Activated CD8-positive, alpha-beta memory T cell treated with anti-CD3 and anti-CD28 coated beads for 36 hours (primary cell): ENCODE results near the gene PISD. TPM values are rescaled to one million over a fixed set of nuclear protein-coding genes. Genes with fewer than 3 reads are reported as not detected.

Source experiments
- CTCF ChIA-PET: fragments of 350-600 bp; sonication (Branson Sonifier 250); formaldehyde crosslinking; loops from one replicate; lab custom pipeline; 2021; ENCODE audit warnings: antibody characterized with exemption; lab: Charles Lee
- POLR2A ChIA-PET: fragments of 350-600 bp; sonication (Branson Sonifier 250); formaldehyde crosslinking; loops from one replicate; lab custom pipeline; 2021; ENCODE audit warnings: antibody characterized with exemption; lab: Charles Lee
- total RNA-seq, 2 experiments: library from RNA; stranded (reverse); gene quantifications; one replicate each; pipeline ENCODE4 v1.2.3, GENCODE V29; 2021

Gene PISD
- total RNA-seq, 2 experiments from 2014 or later, result 53.1 to 53.9 TPM

DNA sequence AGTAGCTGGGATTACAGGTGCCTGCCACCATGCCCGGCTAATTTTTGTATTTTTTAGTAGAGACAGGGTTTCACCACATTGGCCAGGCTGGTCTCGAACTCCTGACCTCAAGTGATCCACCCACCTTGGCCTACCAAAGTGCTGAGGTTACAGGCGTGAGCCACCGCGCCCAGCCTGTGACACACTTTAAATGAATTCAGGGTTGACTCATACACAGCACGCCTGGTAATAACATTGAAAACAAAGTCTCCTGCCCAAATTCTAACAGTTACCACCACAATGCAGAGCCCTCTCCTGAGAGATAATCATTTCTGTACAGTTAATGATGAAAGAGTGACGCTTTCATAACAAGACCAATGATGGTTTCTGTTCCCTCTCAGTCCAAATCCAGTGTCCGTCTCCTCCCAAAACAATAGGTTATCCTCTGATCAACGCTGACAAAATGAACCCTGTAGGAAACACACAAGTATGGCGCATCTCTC lies 1.1 kb downstream of the PISD start:
- POLR2A ChIA-PET, result interaction anchor here (0.6 to 2.1 kb wide), 5 partner anchors 15 to 314 kb away, joined by 5 to 7 read pairs (median 7); partner anchors contain the start of gene PATZ1
- CTCF ChIA-PET, result interaction anchor here (1.0 to 2.6 kb wide), 2 partner anchors 31 to 310 kb away, joined by 3 to 11 read pairs; no protein-coding TSS in a partner anchor

DNA sequence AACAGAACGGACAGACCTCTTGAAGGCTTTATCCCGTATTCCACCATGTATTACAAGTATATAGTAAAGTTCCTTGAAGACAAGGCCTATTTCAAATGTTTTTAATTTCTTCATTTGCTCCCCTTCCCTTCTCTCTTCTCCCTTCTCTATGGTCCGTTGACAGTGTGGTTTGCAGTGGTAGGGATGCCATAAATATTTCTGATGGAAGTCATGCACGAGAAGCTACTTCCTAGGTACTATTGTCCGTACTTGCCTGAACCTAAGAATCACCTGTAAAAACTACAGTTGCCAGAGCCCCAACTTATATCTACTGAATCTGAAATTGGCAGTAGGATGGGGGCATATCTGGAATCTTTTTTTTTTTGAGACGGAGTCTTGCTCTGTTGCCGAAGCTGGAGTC lies 2.8 kb downstream of the PISD start:
- POLR2A ChIA-PET, result no interaction called here

DNA sequence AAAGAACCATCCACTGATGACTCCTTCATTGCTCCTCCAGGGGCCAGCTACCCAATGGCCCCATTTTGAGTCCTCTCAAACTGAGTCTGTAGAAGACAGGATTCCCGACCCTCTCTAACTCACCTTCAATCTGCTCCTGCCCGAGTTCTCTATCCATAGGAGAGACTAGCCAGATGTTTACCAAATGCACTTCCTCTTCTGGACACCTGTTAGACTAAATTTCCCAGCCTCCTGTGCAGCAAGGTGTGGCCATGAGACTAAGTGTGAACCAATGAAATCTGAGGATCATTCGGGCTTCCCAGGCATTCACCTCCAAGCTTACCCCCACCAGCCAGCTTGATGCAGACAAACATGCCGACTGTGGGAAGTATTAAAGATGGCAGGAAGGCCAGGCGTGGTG lies 7.6 kb downstream of the PISD start:
- ChIA-PET CTCF (interaction anchor here (0.6 kb wide), 1 partner anchor 14 kb away, joined by 3 read pairs; no protein-coding TSS in a partner anchor), POLR2A (interaction anchor here (0.5 kb wide), 1 partner anchor 108 kb away, joined by 8 read pairs; no protein-coding TSS in a partner anchor)

More for the DNA sequence above, 2.8 kb downstream of the PISD start:
- CTCF ChIA-PET, result no interaction called here

DNA sequence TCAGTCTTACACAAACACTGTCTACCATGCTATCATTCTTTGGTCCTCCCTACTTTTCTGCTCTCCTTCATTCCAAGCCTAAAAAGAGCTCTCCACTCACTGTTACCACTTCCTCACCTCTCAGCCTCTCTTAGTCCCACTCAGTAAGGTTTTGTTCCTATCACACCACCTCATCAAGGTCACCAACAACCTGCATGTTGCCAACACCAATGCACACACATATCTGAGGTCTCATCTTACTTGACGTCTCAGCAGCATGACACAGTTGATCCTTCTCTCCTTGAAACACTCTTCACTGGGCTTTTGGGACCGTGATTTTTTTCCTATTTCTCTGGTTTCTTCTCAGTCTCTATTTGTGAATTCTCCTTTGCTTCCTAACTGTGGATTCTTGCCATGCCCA lies 8.1 kb downstream of the PISD start:
- ChIA-PET CTCF (interaction anchor here (0.6 kb wide), 1 partner anchor 14 kb away, joined by 3 read pairs; no protein-coding TSS in a partner anchor), POLR2A (no interaction called here)

DNA sequence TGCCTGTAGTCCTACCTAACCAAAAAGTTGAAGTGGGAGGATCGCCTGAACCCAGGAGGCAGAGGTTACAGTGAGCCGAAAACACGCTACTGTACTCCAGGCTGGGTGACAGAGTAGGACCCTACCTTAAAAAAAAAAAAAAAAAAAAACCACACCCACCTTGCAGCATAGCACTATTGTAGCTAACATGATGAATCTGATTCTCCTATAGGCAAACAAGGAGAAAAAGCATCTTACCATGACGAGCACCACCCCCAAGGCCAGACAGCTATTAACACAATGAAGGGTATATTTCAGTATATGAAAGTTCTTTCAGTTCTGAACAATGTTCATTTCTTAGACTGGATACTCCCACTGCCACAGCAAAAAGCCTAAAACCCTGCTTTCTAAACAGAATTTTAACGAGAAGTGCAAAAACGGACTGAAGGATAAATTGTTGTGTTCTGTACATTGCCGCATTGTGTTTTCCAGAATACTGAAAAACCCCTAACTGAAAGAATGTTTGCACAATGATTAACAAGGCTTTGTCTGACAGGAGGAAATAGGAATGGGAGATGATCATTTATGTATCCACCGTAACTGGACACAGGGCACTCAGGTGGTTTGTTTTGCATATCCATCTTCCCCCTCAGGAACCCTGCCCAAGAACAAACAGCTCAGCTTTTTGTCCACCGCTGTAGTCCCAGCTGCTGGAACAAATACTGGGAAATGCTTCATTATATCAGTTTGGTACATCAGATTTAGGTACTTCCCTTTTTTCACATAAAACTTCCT lies 8.9 kb downstream of the PISD start:
- ChIA-PET POLR2A (no interaction called here), CTCF (no interaction called here)

DNA sequence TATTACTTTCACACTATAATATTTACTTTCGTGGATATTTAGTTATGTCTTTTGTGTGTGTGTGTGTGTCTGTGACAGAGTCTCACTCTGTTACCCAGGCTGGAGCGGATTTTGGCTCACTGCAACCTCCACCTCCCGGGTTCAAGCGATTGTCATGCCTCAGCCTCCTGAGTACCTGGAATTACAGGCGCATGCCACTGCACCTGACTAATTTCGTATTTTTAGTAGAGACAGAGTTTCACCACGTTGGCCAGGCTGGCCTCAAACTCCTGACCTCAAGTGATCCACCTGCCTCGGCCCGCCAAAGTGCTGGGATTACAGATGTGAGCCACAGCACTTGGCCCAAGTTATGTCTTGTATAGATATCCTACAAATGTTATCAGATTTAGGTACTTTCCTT lies 9.9 kb downstream of the PISD start:
- POLR2A ChIA-PET, result no interaction called here
- CTCF ChIA-PET, result no interaction called here

DNA sequence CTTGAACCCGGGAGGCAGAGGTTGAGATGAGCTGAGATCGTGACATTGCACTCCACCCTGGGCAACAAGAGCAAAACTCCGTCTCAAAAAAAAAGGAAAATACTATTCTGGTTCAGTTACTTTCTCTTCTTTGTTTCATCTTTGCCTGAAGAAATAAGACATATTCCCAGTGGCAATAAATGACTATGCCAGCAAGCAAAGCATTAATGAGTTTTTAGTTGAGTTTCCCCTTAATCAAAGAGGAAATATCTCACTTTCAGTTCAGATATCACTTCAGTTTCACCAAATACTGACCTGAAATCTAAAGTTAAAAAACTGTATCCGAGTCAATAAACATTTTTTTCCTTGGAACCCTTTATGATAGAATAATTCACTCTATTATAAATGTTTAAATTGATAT lies 10.4 kb downstream of the PISD start:
- ChIA-PET POLR2A (no interaction called here), CTCF (no interaction called here)

DNA sequence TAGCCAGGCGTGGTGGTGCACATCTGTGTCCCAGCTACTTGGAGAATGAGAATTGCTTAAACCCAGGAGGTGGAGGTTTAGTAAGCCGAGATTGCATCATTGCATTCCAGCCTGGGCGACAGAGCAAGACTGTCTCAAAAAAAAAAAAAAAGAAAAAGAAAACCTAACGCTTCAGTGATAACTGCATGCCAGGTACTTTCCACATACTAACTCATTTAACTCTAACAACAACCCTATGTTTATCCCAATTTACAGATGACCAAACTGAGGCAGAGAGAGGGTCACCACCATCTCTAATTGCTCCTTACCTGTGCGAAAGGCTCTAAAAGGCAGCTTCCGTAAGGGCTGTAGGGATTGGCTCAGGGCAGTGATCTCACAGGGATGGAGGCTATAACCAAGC lies 11.6 kb downstream of the PISD start:
- CTCF ChIA-PET, result no interaction called here
- POLR2A ChIA-PET, result no interaction called here

DNA sequence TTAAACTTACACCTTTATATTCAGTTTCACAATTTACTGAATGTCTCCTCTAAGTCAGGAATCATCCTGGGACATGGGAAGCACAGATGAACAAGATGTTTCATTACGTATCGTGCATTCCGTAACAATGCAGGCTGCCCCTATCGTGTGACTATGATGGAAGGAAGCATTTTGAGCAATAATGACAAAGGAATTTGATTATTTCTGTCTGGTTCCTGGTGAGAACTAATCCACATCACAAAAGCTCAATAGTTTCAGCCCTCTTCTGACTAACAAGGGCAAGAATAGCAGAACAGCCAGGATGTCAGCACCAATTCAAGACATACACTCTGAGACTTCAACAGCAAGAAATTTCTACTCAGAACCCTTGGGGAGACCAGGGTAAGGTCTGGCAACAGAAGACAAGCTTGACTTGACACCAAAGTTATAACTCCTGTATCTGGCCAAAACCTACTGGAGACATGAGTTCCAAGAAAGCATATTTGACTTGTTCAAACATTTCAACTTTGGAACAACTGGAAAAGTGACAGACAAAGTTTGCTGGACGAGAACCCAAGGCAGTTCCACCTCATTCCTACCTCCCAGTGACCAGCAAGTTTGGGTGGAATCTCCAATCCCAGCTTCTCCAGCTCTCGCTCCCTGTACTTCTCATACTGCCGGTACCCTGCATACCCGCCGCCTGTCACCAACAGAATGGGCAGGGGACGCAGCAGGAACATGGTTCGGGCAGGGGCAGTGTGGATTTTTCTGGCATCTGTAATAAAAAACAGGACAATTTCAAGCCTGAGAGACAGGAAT lies 14.3 kb downstream of the PISD start:
- ChIA-PET CTCF (no interaction called here), POLR2A (interaction anchor here (0.7 kb wide), 1 partner anchor 13 kb away, joined by 4 read pairs; no protein-coding TSS in a partner anchor)

DNA sequence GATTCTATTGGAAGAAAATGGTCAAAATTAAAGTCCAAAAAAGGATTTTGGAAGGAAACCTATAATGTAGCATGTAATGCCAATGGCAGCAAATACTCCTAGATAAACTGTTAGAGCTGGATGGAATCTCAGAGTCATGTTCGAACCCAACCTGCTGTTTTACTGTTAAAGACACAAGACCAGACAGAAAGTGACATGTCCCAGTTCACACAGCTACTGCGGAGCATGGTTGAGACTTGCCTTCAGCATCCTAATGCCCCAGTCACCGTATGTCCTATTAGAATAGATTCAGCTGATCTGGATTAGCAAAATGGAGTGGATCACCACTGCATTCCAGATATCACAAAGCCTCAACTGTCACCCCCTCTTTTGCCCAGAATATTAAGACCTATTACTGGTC lies 14.9 kb downstream of the PISD start:
- ChIA-PET CTCF (interaction anchor here (0.9 kb wide), 1 partner anchor 18 kb away, joined by 3 read pairs; no protein-coding TSS in a partner anchor), POLR2A (interaction anchor here (1.9 kb wide), 1 partner anchor 15 kb away, joined by 7 read pairs; the partner anchor contains the start of gene PISD)

DNA sequence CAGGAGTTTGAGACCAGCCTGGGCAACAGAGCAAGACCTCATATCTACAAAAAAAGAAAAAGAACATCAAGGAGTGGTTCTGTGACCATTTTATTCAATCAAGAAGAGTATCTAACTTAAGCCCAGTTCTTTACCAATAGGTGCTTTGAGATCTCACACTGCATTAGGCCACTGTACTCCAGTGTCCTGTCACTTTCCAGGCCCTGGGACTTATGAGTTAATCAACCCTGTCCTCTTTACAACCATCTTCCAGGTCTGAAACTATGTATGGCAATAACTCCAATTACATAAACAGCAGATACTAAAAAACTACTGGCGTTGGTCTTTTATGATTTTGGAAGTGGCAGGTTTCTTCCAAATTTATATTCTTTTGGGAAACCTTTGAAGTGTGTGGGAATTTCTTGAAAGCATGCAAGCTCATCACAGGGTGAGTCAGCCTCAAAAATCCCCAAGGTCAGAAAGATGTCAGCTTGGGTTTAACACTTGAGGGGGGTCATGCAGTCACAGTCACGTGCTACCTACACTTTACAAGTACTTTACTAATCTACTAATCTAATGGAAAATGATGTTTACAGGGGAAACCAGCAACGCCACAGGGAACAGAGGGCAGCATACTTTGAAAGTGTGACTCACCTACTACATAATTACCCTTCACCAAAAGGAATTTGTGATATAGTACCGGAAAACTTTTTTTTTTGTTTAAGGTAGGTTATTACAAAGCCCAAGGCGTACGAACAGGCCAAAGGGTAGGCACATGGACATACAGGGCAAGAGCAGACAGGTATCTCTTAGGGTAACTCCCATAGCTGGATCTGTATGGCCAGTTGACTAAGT lies 15.6 kb downstream of the PISD start:
- CTCF ChIA-PET, result interaction anchor here (0.9 to 1.4 kb wide), 2 partner anchors 12 to 19 kb away, joined by 3 read pairs; no protein-coding TSS in a partner anchor
- POLR2A ChIA-PET, result interaction anchor here (1.9 kb wide), 1 partner anchor 15 kb away, joined by 7 read pairs; the partner anchor contains the start of gene PISD

DNA sequence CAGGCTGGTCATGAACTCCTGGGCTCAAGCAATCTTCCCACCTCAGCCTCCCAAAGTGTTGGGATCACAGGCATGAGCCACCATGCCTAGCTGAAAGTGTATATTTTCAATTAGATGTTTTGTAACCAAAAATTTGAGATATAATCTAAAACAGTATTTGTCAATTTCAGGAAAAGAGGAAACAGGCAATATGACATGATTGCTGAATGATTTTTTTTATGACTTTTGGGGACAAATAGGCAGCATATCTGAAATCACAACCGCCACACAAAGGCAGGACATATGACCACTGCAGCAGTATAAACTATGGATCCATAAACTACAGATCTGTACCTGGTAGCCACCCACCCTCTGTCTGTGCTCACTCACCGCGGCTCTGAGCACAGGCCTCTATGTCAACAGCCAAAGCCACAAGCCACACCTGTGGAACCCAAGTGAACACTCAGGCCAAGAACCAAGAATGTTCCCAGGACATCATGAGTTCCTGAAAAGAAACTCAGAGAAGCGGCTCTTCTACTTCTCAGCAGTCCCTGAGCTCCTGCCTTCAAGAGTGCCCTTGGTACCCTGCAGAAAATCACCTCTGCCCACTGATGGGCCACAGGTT lies 22.5 kb downstream of the PISD start:
- ChIA-PET CTCF (interaction anchor here (0.6 to 1.6 kb wide), 6 partner anchors 9 to 314 kb away, joined by 3 to 4 read pairs (median 3); no protein-coding TSS in a partner anchor), POLR2A (interaction anchor here (0.6 to 0.8 kb wide), 4 partner anchors 83 to 1731 kb away, joined by 3 to 6 read pairs (median 3); partner anchors contain the start of gene EIF4ENIF1)

DNA sequence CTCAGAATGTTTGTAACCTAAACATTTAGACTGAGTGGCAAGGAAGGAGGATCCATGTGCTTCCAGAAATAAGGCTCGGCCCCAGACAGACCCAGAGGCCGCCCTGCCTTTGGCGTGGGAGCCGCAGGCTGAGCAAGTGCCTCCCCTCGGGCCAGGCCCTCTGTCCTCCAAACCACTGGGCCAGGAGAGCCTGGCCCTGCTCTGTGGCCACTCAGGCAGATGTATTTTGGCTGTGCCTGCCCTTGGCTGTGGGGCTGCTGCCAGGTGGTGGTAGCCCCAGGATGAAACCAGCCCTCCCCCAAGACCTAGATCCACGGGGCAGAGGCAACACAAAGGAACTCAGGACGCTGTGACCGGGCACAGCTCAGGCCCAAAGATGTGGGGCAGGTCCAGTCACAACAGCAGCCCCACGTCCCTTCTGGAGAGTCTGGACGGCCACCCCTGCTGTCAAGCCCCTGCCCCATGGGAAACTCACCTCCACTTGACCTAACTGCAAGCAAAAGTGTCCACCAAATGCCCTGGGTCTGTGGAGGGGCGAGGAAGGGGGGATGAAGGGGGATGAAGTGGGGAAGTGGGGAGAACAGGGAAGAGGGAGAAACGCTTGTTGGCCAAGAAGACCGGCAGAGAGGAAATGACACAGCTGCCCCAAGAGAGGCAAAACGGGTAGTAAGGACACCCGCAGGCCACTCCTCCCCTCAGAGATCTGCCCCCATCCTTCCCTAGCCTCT lies 24.0 kb downstream of the PISD start:
- CTCF ChIA-PET, result interaction anchor here (1.1 kb wide), 1 partner anchor 8 kb away, joined by 3 read pairs; no protein-coding TSS in a partner anchor
- POLR2A ChIA-PET, result interaction anchor here (0.6 kb wide), 1 partner anchor 237 kb away, joined by 4 read pairs; no protein-coding TSS in a partner anchor

DNA sequence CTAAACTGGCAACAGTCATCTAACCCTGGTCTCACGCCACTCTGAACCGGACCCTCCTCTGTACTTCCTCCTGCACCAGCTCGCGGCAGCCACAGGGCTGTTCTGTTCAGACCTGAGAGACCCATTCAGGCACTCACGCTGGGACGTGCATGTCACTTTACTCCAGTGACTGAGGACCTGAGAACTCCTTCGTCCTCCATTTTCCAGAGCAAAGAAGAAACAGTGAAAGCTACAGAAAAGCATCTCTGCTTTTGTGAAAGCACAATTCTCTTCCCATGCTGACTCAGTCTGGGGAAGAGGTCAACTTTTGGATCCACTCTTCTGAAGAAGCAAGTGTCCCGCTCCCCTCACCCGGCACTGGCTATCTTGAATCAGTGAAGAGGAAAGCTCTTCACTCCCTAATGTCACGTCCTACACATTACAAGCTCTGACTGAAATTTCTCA lies 24.5 kb downstream of the PISD start:
- ChIA-PET POLR2A (no interaction called here), CTCF (interaction anchor here (0.7 kb wide), 1 partner anchor 76 kb away, joined by 3 read pairs; no protein-coding TSS in a partner anchor)

DNA sequence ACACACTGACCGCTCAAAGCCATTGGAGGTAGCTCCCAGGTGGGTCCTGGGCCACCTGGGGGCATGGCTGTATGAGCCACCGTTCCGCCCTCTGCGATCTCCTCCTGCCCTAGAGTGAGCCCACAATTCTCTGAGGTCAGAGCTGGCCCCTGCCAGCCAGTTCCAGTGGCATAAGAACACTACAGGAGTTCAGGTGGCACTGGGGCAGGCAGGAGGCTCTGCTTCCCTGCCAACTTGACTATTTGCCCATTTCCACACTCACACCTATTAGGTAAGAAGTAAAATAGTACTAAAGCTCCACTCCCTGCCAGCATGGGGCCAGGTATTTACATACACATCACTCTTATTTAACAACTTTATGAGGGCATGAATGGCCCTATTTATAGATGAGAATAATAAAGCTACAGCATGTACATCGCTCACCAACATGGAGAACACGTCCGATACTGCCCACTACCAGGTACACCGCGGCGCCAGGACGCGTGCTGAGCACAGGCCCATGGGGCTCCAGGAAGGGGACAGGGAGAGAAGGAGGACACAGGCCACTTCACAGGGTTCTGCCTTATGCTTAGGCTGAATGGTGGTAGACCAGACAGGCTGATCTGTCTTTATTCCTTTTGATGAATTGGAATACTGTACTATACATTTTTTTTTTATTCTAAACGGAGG lies 26.2 kb downstream of the PISD start:
- ChIA-PET POLR2A (interaction anchor here (0.9 kb wide), 1 partner anchor 12 kb away, joined by 4 read pairs; no protein-coding TSS in a partner anchor), CTCF (no interaction called here)

DNA sequence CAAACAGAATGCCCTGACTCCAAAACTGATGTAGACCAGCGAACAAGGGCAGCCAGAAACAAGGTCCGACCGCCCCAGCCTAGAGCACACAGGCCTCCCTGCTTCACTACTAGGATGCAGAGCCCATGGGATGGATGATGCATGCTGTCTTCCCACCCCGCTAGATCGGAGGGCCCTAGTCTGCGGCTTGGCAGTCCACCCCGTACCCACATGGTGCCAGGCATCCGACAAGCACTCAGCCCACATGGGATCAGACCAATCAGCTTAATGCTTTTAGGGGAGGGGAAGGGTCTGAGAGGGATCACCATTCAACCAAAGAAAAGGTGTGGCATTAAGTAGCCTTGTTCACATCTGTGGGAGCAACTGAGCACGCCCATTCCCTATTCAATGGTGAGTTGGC lies 30.6 kb downstream of the PISD start:
- ChIA-PET CTCF (interaction anchor here (1.9 kb wide), 1 partner anchor 11 kb away, joined by 5 read pairs; no protein-coding TSS in a partner anchor), POLR2A (interaction anchor here (1.0 to 1.7 kb wide), 3 partner anchors 12 to 285 kb away, joined by 3 to 9 read pairs (median 4); partner anchors contain the start of genes EIF4ENIF1 and PATZ1)
